Stomach (tissue), 9 donors: ENCODE data around the gene CACNA2D2. TPM values are rescaled to one million over a fixed set of nuclear protein-coding genes. Genes with fewer than 3 reads are reported as not detected.
A peak's percentile ranks its signal among the peaks of the same experiment; 100 is the strongest.

ENCODE experiments used
- DNase-seq, 2 donors: peaks; one replicate each; pipeline versions ENCODE4 v3.0.0 to v3.0.0-alpha.2; 2013 to 2019
- H3K27ac ChIP-seq, 5 donors: fragments of 200-600 bp in 4 of 5; sonication (generic) in 4 of 5; one replicate each; pipeline ENCODE4 v1.5.1; 2013 to 2019; ENCODE audit warnings: mild to moderate bottlenecking in 1 of 5, moderate library complexity in 1 of 5
- H3K27me3 ChIP-seq, 3 donors: fragments of 200-600 bp; sonication (generic); one replicate each; pipeline ENCODE4 v1.5.1; 2017 to 2019; ENCODE audit warnings: mixed run types in 1 of 3
- H3K36me3 ChIP-seq, 4 donors: fragments of 200-600 bp; sonication (generic); 1 replicate in 3 of 4; 2 replicates in 1 of 4; pipeline ENCODE4 v1.5.1; 2016 to 2019
- H3K4me1 ChIP-seq, 4 donors: fragments of 200-600 bp; sonication (generic); one replicate each; pipeline ENCODE4 v1.5.1; 2016 to 2019
- H3K4me3 ChIP-seq, 4 donors: fragments of 200-600 bp; sonication (generic) in 3 of 4; one replicate each; pipeline ENCODE4 v1.5.1; 2016 to 2019; ENCODE audit warnings: mild to moderate bottlenecking in 1 of 4
- H3K9me3 ChIP-seq, 4 donors: fragments of 200-600 bp; sonication (generic); one replicate each; pipeline ENCODE4 v1.5.1; 2016 to 2019
- EP300 ChIP-seq: sonication (generic); formaldehyde crosslinking; IDR thresholded peaks from one replicate; pipeline ENCODE4 v1.6.1; 2017; ENCODE audit warnings: antibody characterized with exemption
- POLR2A ChIP-seq, 4 donors: fragments of 450-650 bp; IDR thresholded peaks; one replicate each; pipeline ENCODE4 v1.6.1; 2016; ENCODE audit warnings: antibody characterized with exemption in 4 of 4, control low read depth in 2 of 4, mild to moderate bottlenecking in 1 of 4, moderate library complexity in 1 of 4
- POLR2AphosphoS5 ChIP-seq, 3 donors: sonication (generic); formaldehyde crosslinking; IDR thresholded peaks; one replicate each; pipeline ENCODE4 v1.6.1; 2016; ENCODE audit warnings: antibody characterized with exemption in 3 of 3
- WGBS, 5 donors: extraction: QIAGEN DNeasy Blood & Tissue Kit in 3 of 5; methylation state at CpG; one replicate each; pipeline versions ENCODE4 v1.1.5 to v1.1.7; 2013 to 2018; 5-methylcytosine and 5-hydroxymethylcytosine counted together
- intact Hi-C: fragments of 100-400 bp; cut with DNase I; formaldehyde crosslinking; loops from one replicate; pipeline ENCODE4 v1.15.1; 2023; ENCODE audit warnings: low total_unique reads
- polyA plus RNA-seq, 3 donors: library from polyadenylated mRNA; stranded (reverse); fragments of 200-250 nt; gene quantifications; one replicate each; pipeline ENCODE4 v1.2.3, GENCODE V29; 2013
- total RNA-seq, 5 donors: library from RNA; depleted of rRNA; stranded (reverse); fragments of >200 nt; gene quantifications; one replicate each; pipeline versions ENCODE4 v1.1.0 to v1.2.3, GENCODE V29; 2014 to 2016
- TF ChIP-seq, protein P1 (sequence below), 7 experiments: fragments of 450-650 bp in 4 of 7; fragments of 200-600 bp in 3 of 7; sonication (generic) in 3 of 7; IDR thresholded peaks; one replicate each; pipeline ENCODE4 v1.5.1; 2016 to 2019; ENCODE audit warnings: antibody characterized with exemption in 7 of 7, control low read depth in 2 of 7, mild to moderate bottlenecking in 1 of 7
- donor health status: healthy with polysubstance abuse.
- donor health status: Bipolar disorder and iron deficiency.
- donor health status: healthy.

CACNA2D2 gene
- total and polyA plus RNA-seq, 8 donors: 0.92 to 45.8 (median 1.9) TPM

DNA sequence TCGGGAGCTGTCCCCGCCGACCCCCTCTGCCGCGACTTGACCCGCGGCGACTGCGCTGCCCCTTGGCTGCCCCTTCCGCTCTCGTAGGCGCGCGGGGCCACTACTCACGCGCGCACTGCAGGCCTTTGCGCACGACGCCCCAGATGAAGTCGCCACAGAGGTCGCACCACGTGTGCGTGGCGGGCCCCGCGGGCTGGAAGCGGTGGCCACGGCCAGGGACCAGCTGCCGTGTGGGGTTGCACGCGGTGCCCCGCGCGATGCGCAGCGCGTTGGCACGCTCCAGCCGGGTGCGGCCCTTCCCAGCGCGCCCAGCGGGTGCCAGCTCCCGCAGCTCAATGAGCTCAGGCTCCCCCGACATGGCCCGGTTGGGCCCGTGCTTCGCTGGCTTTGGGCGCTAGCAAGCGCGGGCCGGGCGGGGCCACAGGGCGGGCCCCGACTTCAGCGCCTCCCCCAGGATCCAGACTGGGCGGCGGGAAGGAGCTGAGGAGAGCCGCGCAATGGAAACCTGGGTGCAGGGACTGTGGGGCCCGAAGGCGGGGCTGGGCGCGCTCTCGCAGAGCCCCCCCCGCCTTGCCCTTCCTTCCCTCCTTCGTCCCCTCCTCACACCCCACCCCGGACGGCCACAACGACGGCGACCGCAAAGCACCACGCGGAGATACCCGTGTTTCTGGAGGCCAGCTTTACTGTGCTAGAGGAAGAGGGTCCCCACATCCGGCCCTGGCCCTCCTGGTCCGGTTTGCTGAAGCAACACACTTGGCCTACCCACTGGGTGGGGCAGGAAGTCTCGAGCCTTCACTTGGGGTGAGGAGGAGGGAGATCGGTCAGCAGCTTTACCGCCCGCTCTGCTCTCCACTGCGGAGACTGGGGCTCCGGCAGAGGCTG is 162.7 kb downstream of the CACNA2D2 start, which contains the start of gene RASSF1:
TSS of gene RASSF1 (minus strand) at position 389 of the 882 bp plus-strand sequence. CDS start at position 358, 31 bp downstream.
- intact Hi-C loops: no loop called here
- peaks cover 46 to 67% (median 61%) of the 10 kb centered on the region in 4 donors for H3K4me1 ChIP-seq
- H3K36me3 ChIP-seq: no peaks in the 10 kb centered on the region
- TF ChIP-seq POLR2AphosphoS5 (IDR thresholded peaks at IDR 0.05) (peak in 2 of 3 donors; percentile 39 to 64), EP300 (no peak), POLR2A (IDR thresholded peaks at IDR 0.05) (peak in 1 of 4 donors; percentile 18)
- TF ChIP-seq, protein P1, sequence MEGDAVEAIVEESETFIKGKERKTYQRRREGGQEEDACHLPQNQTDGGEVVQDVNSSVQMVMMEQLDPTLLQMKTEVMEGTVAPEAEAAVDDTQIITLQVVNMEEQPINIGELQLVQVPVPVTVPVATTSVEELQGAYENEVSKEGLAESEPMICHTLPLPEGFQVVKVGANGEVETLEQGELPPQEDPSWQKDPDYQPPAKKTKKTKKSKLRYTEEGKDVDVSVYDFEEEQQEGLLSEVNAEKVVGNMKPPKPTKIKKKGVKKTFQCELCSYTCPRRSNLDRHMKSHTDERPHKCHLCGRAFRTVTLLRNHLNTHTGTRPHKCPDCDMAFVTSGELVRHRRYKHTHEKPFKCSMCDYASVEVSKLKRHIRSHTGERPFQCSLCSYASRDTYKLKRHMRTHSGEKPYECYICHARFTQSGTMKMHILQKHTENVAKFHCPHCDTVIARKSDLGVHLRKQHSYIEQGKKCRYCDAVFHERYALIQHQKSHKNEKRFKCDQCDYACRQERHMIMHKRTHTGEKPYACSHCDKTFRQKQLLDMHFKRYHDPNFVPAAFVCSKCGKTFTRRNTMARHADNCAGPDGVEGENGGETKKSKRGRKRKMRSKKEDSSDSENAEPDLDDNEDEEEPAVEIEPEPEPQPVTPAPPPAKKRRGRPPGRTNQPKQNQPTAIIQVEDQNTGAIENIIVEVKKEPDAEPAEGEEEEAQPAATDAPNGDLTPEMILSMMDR (IDR thresholded peaks at IDR 0.05): no peak
- H3K4me3 ChIP-seq: peak within 1 kb of the TSS; percentile 50 to 52 (median 52)
- peak; percentile 79 to 91 for DNase-seq
- H3K9me3 ChIP-seq: no peaks in the 10 kb centered on the region
- H3K27ac ChIP-seq: peak within 1 kb of the TSS; percentile 69 to 99 (median 96)
- WGBS, 5 donors: 1 to 7% (median 3%) methylated on average over 44 to 85 of the region's 85 CpGs
- H3K27me3 ChIP-seq: no peaks in the 10 kb centered on the region

DNA sequence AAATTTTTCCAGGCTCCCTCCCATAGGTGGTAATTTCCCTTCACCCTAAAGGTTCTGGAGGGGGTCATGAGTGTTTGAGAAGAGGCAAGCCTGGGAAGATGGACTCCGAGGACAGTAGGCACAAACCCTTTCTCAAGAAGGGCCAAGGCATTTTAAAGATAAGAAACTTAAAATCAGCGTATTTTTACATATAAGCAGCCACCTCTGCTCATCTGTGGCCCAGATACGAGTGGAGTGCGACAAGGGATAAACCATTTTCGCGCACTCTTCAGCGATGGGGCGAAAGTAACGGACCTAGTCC is 163.3 kb downstream of the CACNA2D2 start:
- DNase-seq: no peak
- Histone ChIP-seq H3K27ac (peak overlapping the region; percentile 69 to 99 (median 96)), H3K27me3 (no peaks in the 10 kb centered on the region), H3K9me3 (no peaks in the 10 kb centered on the region), H3K4me1 (peaks cover 46 to 67% (median 61%) of the 10 kb centered on the region in 4 donors), H3K4me3 (peak overlapping the region; percentile 50 to 52 (median 52)), H3K36me3 (no peaks in the 10 kb centered on the region)
- TF ChIP-seq EP300: no peak
- no peak for TF ChIP-seq POLR2A (IDR thresholded peaks at IDR 0.05)
- no peak for TF ChIP-seq POLR2AphosphoS5 (IDR thresholded peaks at IDR 0.05)
- TF ChIP-seq, protein P1 (IDR thresholded peaks at IDR 0.05): no peak
- WGBS, 5 donors: 15 to 33% (median 28%) methylated on average over 9 of the region's 9 CpGs
- intact Hi-C loops: no loop called here

DNA sequence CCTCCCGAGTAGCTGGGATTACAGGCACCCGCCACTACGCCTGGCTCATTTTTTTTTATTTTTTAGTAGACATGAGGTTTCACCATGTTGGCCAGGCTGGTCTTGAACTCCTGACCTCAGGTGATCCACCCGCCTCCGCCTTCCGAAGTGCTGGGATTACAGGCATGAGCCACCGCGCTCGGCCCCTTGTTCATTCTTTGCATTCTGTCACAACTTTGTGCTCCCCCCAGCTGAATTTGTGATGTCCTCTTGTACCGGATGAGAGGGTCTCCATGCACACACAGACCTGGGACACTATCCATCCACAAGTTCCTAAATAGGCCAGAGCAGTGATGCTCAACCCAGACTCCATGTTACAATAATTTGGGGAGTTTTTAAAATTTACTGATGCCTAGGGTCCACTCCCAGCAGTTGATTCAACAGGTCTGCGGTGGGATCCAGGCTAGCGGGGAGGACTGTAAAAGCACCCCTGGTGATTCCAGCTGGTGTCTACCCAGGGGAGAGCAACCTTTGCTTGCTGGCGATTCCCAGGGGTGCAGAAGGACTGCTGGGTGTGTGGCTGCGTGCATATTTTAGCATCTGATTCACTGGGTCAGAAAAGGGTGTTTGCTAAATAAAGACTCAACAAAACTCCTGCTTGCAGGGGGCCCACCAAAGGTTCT is 163.8 kb downstream of the CACNA2D2 start:
- H3K4me1 ChIP-seq: peaks cover 50 to 68% (median 63%) of the 10 kb centered on the region in 4 donors
- intact Hi-C loops: no loop called here
- no peaks in the 10 kb centered on the region for H3K36me3 ChIP-seq

DNA sequence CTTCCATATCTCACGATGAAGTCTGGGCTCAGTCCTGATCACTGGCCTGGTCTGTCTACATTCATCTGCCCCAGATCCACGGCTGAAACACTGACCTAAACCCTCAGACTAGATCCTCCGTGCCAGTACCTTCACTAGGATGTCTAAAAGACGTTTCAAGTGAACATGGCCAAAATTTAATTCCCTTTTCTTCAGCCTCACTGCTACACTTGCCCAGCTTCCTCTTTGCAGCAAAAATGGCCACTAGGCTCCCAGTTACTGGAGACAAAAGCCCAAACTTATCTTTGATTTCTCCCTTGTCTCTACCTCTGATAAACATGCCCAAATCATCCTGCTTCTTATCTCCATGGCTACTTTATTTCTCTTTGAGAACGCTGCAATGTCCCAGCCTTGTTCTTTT is 164.5 kb downstream of the CACNA2D2 start:
- Histone ChIP-seq H3K27me3 (no peaks in the 10 kb centered on the region), H3K9me3 (no peaks in the 10 kb centered on the region), H3K36me3 (no peaks in the 10 kb centered on the region), H3K27ac (peak overlapping the region; percentile 26 to 99 (median 96)), H3K4me3 (peak overlapping the region in 2 of 4 donors; percentile 63 to 72), H3K4me1 (peaks cover 57 to 75% (median 69%) of the 10 kb centered on the region in 4 donors)
- 55 to 69% (median 60%) methylated on average over 5 of the region's 5 CpGs for WGBS, 5 donors
- no peak for DNase-seq
- intact Hi-C loops: no loop called here
- no peak for TF ChIP-seq POLR2A (IDR thresholded peaks at IDR 0.05)

More for the DNA sequence above, 163.8 kb downstream of the CACNA2D2 start:
- Histone ChIP-seq H3K4me3 (peak overlapping the region; percentile 50 to 52 (median 52)), H3K27ac (peak overlapping the region in 4 of 5 donors; percentile 96 to 99 (median 96)), H3K9me3 (no peaks in the 10 kb centered on the region), H3K27me3 (no peaks in the 10 kb centered on the region)
- DNase-seq: no peak
- 66 to 79% (median 77%) methylated on average over 14 of the region's 14 CpGs for WGBS, 5 donors
- TF ChIP-seq EP300 (no peak), POLR2AphosphoS5 (IDR thresholded peaks at IDR 0.05) (no peak), POLR2A (IDR thresholded peaks at IDR 0.05) (no peak)
- TF ChIP-seq, protein P1 (IDR thresholded peaks at IDR 0.05): no peak
